GM12878 (cell line): Measurements from ENCODE around the gene HIRA. TPM values are rescaled to one million over a fixed set of nuclear protein-coding genes. Genes with fewer than 3 reads are reported as not detected.

Experiments used
- ATAC-seq: fragments of 200-7000 bp; cut with Tn5 transposase; 3 replicates; pipeline ENCODE4 v1.9.1; 2020; ENCODE audit warnings: mild to moderate bottlenecking, moderate library complexity
- BruUV-seq: library from RNA; stranded (reverse); fragments of 400-500 nt; replicated peaks from 2 replicates; lab custom pipeline; 2021; lab: Mats Ljungman, UMichigan
- CTCF ChIA-PET: fragments of 300-600 bp; sonication (Branson Sonifier 250); formaldehyde crosslinking; extraction: SDS; loops from one replicate; lab custom pipeline; 2021; ENCODE audit warnings: inconsistent platforms; lab: Yijun Ruan, JAX
- POLR2A ChIA-PET: fragments of 350-600 bp; formaldehyde crosslinking; extraction: SDS; loops from one replicate; lab custom pipeline; 2021; ENCODE audit warnings: inconsistent platforms; lab: Charles Lee
- RAD21 ChIA-PET: fragments of 300-600 bp; sonication (Branson Sonifier 250); formaldehyde crosslinking; loops from one replicate; lab custom pipeline; 2023; ENCODE audit warnings: antibody characterized with exemption; ENCODE audit not compliant: unreplicated experiment; lab: Charles Lee
- SMC1A ChIA-PET: fragments of 300-600 bp; sonication (Branson Sonifier 250); formaldehyde crosslinking; loops from one replicate; lab custom pipeline; 2023; ENCODE audit not compliant: unreplicated experiment, uncharacterized antibody; lab: Charles Lee
- DNase-seq: peaks from one replicate; pipeline ENCODE4 v3.0.0-alpha.2; 2011; ENCODE audit warnings: low read depth, low spot score
- FAIRE-seq: peaks from 3 replicates; lab custom pipeline; 2011; peaks lifted over from hg19 to GRCh38; lab: Jason Lieb, UNC
- H2AFZ ChIP-seq: 2 replicates; pipeline ENCODE4 v1.6.0; 2011; ENCODE audit warnings: low read depth, low read length, control low read depth; ENCODE audit not compliant: control insufficient read depth
- H3K27ac ChIP-seq: 2 replicates; pipeline ENCODE4 v1.5.1; 2011; ENCODE audit warnings: control low read depth; ENCODE audit not compliant: control insufficient read depth, insufficient read depth
- H3K27me3 ChIP-seq, 2 experiments: replicated peaks in 1 of 2; 2 replicates each; pipeline versions ENCODE4 v1.6.0 to v1.6.1; 2011; ENCODE audit warnings: low read length in 1 of 2; ENCODE audit not compliant: control insufficient read depth in 2 of 2, insufficient read depth in 2 of 2
- H3K36me3 ChIP-seq, 2 experiments: 2 replicates each; pipeline ENCODE4 v1.5.1; 2011; ENCODE audit warnings: low read length in 1 of 2; ENCODE audit not compliant: control insufficient read depth in 2 of 2, insufficient read depth in 2 of 2
- H3K4me1 ChIP-seq: 2 replicates; pipeline ENCODE4 v1.6.1; 2011; ENCODE audit warnings: mild to moderate bottlenecking, low read length, moderate library complexity, mixed read lengths; ENCODE audit not compliant: control insufficient read depth, insufficient read depth
- H3K4me2 ChIP-seq: 2 replicates; pipeline ENCODE4 v1.6.0; 2011; ENCODE audit warnings: control low read depth; ENCODE audit not compliant: control insufficient read depth, insufficient read depth
- H3K4me3 ChIP-seq: fragments of 200-600 bp; sonication (generic); 2 replicates; pipeline ENCODE4 v1.5.1; 2016
- H3K79me2 ChIP-seq: 2 replicates; pipeline ENCODE4 v1.6.0; 2011; ENCODE audit warnings: low read length; ENCODE audit not compliant: control insufficient read depth, insufficient read depth
- H3K9ac ChIP-seq: 2 replicates; pipeline ENCODE4 v1.8.0; 2011; ENCODE audit warnings: low read length, control low read depth, mixed read lengths; ENCODE audit not compliant: control insufficient read depth, insufficient read depth
- H3K9me3 ChIP-seq: replicated peaks from 3 replicates; pipeline ENCODE4 v1.5.1; 2011; ENCODE audit warnings: mild to moderate bottlenecking, low read length; ENCODE audit not compliant: control insufficient read depth, insufficient read depth
- H4K20me1 ChIP-seq: 2 replicates; pipeline ENCODE4 v1.6.0; 2011; ENCODE audit not compliant: control insufficient read depth, insufficient read depth
- BHLHE40 ChIP-seq, 2 experiments: fragments of 450-650 bp in 1 of 2; IDR thresholded peaks; 2 replicates each; pipeline ENCODE4 v1.6.1; 2011 to 2017; ENCODE audit warnings: low read depth in 2 of 2, borderline replicate concordance in 1 of 2, improper control_type of control experiment in 1 of 2, low read length in 1 of 2, mild to moderate bottlenecking in 1 of 2
- EZH2 ChIP-seq: IDR thresholded peaks from 2 replicates; pipeline ENCODE4 v1.6.1; 2012; ENCODE audit warnings: low read depth, mild to moderate bottlenecking, control low read depth, inconsistent platforms, low read length, borderline replicate concordance; ENCODE audit not compliant: control insufficient read depth
- HCFC1 ChIP-seq: fragments of 150-350 bp; IDR thresholded peaks from 2 replicates; pipeline ENCODE4 v1.6.1; 2014; ENCODE audit warnings: low read length
- MLLT1 ChIP-seq: fragments of 450-650 bp; IDR thresholded peaks from 2 replicates; pipeline ENCODE4 v1.6.1; 2016; ENCODE audit warnings: mild to moderate bottlenecking
- PML ChIP-seq: IDR thresholded peaks from 2 replicates; pipeline ENCODE4 v1.6.1; 2012; ENCODE audit warnings: low read length, inconsistent platforms
- RFX5 ChIP-seq: IDR thresholded peaks from 2 replicates; pipeline ENCODE4 v1.6.1; 2011; ENCODE audit warnings: low read depth, low read length, improper control_type of control experiment
- SMAD1 ChIP-seq: fragments of 450-650 bp; IDR thresholded peaks from 2 replicates; pipeline ENCODE4 v1.6.1; 2018; ENCODE audit warnings: mild to moderate bottlenecking, low read depth; ENCODE audit not compliant: partially characterized antibody
- STAT1 ChIP-seq: fragments of 450-650 bp; conservative IDR thresholded peaks from 2 replicates; pipeline ENCODE4 v1.6.1; 2014; ENCODE audit warnings: antibody characterized with exemption, mild to moderate bottlenecking
- STAT3 ChIP-seq: IDR thresholded peaks from 2 replicates; pipeline ENCODE4 v1.6.1; 2011; ENCODE audit warnings: low read depth, low read length, improper control_type of control experiment
- SUPT20H ChIP-seq: IDR thresholded peaks from 2 replicates; pipeline ENCODE4 v1.6.1; 2011; ENCODE audit warnings: low read depth, mild to moderate bottlenecking, low read length, moderate library complexity, borderline replicate concordance; ENCODE audit not compliant: control insufficient read depth
- ZNF687 ChIP-seq: fragments of 450-650 bp; IDR thresholded peaks from 2 replicates; pipeline ENCODE4 v1.6.1; 2017; ENCODE audit warnings: mild to moderate bottlenecking, moderate library complexity
- WGBS: methylation state at CpG from one replicate; pipeline ENCODE4 v1.1.6; 2016; ENCODE audit warnings: low lambda C conversion rate; ENCODE audit not compliant: insufficient replicate concordance, insufficient coverage; ENCODE audit errors: missing lambda C conversion rate; 5-methylcytosine and 5-hydroxymethylcytosine counted together
- in situ Hi-C: fragments of 300-500 bp; cut with MboI; formaldehyde crosslinking; loops from 9 replicates; pipeline ENCODE4 v1.14.3; 2018; ENCODE audit warnings: mixed read lengths
- intact Hi-C: fragments of 100-400 bp; cut with micrococcal nuclease; formaldehyde crosslinking; loops from one replicate; pipeline ENCODE4 v1.14.2; 2022; ENCODE audit not compliant: unreplicated experiment
- polyA plus RNA-seq, 11 experiments: library from polyadenylated mRNA; depleted of rRNA in 4 of 11; unstranded in 6 of 11; stranded (reverse) in 5 of 11; fragments of >200 nt; fragmentation: Nextera tagmentation in 4 of 11; fragmentation: Illumina TruSeq in 1 of 11; extraction: Ambion mirVana in 4 of 11; extraction: Trizol in 1 of 11; gene quantifications; 1 replicate in 1 of 11; 2 replicates in 10 of 11; pipeline versions ENCODE4 v1.2.1 to v1.2.3, GENCODE V29; 2011 to 2016; ENCODE audit warnings: inconsistent platforms in 2 of 11, missing spikeins in 2 of 11, low read depth in 1 of 11
- total RNA-seq, 4 experiments: library from RNA; depleted of rRNA in 3 of 4; stranded (reverse); fragments of >200 nt in 3 of 4; fragmentation: Illumina TruSeq in 1 of 4; extraction: Trizol in 1 of 4; gene quantifications; 2 replicates each; pipeline versions ENCODE4 v1.2.1 to v1.2.3, GENCODE V29; 2013 to 2021
- TF ChIP-seq, protein P1 (sequence below): fragments of 450-650 bp; formaldehyde crosslinking; IDR thresholded peaks from 2 replicates; pipeline ENCODE4 v1.5.0; 2022; ENCODE audit warnings: mild to moderate bottlenecking, missing genetic modification characterization

HIRA gene
- total and polyA plus RNA-seq, 10 of the 15 experiments (the other 5 are each of a cell fraction or from before 2014, with no cell fraction given): 0.34 to 32.7 (median 14.5) TPM

- intact Hi-C loops (no loop called here), in situ Hi-C loops (no loop called here)
- no peaks in the 10 kb centered on the region for H3K9me3 ChIP-seq
- RAD21 ChIA-PET: no interaction called here
- H3K79me2 ChIP-seq: no peaks in the 10 kb centered on the region
- H2AFZ ChIP-seq: no peak overlapping the region
- H3K27me3 ChIP-seq: no peaks in the 10 kb centered on the region
- WGBS: 90% methylated on average over 6 of the region's 6 CpGs
- no TSS peak for BruUV-seq
- POLR2A ChIA-PET: no interaction called here
- no peak overlapping the region for H3K9ac ChIP-seq
- H3K36me3 ChIP-seq: peaks cover 28 to 36% of the 10 kb centered on the region in 2 experiments
- ATAC-seq: no peak
- H3K4me2 ChIP-seq: no peak overlapping the region
- no peak overlapping the region for H3K27ac ChIP-seq
- TF ChIP-seq MLLT1: no peak
- no peak for TF ChIP-seq SUPT20H
- no peak for TF ChIP-seq HCFC1
- TF ChIP-seq BHLHE40 (IDR thresholded peaks at IDR 0.05; ENCODE audit: borderline replicate concordance in 1 of 2, low read depth in 2 of 2, low read length in 1 of 2): no peak
- no peak for TF ChIP-seq EZH2
- no peak for TF ChIP-seq STAT3
- TF ChIP-seq ZNF687: no peak
- no peak for TF ChIP-seq RFX5
- no peak for TF ChIP-seq SMAD1
- TF ChIP-seq, protein P1, sequence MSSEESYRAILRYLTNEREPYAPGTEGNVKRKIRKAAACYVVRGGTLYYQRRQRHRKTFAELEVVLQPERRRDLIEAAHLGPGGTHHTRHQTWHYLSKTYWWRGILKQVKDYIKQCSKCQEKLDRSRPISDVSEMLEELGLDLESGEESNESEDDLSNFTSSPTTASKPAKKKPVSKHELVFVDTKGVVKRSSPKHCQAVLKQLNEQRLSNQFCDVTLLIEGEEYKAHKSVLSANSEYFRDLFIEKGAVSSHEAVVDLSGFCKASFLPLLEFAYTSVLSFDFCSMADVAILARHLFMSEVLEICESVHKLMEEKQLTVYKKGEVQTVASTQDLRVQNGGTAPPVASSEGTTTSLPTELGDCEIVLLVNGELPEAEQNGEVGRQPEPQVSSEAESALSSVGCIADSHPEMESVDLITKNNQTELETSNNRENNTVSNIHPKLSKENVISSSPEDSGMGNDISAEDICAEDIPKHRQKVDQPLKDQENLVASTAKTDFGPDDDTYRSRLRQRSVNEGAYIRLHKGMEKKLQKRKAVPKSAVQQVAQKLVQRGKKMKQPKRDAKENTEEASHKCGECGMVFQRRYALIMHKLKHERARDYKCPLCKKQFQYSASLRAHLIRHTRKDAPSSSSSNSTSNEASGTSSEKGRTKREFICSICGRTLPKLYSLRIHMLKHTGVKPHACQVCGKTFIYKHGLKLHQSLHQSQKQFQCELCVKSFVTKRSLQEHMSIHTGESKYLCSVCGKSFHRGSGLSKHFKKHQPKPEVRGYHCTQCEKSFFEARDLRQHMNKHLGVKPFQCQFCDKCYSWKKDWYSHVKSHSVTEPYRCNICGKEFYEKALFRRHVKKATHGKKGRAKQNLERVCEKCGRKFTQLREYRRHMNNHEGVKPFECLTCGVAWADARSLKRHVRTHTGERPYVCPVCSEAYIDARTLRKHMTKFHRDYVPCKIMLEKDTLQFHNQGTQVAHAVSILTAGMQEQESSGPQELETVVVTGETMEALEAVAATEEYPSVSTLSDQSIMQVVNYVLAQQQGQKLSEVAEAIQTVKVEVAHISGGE (CRISPR knock-in tag): no peak
- no peak for TF ChIP-seq PML
- no peak for TF ChIP-seq STAT1
- TF ChIP-seq, all 136 proteins: peak for 0
- SMC1A ChIA-PET: no interaction called here
- CTCF ChIA-PET: no interaction called here
- FAIRE-seq (no peak), DNase-seq (no peak)
- no peaks in the 10 kb centered on the region for H3K4me1 ChIP-seq
- no peaks in the 10 kb centered on the region; the same call in 1 of the 2 replicates for H4K20me1 ChIP-seq
- no peak overlapping the region for H3K4me3 ChIP-seq
These were observed 79.3 kb downstream of the HIRA start for GRCh38 chr22:19352217-19352616.
